Kidney glomerular epithelial cell (primary cell): ENCODE data around the gene NTPCR.
A peak's percentile ranks its signal among the peaks of the same experiment; 100 is the strongest.
"Not testable (repeated sequence)": the region's sequence is repeated elsewhere in the genome, so short reads cannot be mapped to it uniquely, and the experiment has no call there.

Experiments
- DNase-seq: peaks from one replicate; lab custom pipeline; 2025; lab: John Stamatoyannopoulos, UW

NTPCR gene

GRCh38 chr1:232984577-232985425, 34.4 kb downstream of the NTPCR start:
- no peak for DNase-seq

- no peak for DNase-seq
Measured at GRCh38 chr1:232985882-232986526, 35.6 kb downstream of the NTPCR start.

GRCh38 chr1:232986527-232986922, 36.1 kb downstream of the NTPCR start:
- no peak for DNase-seq

GRCh38 chr1:232987046-232987773, 36.8 kb downstream of the NTPCR start:
- no peak for DNase-seq

- DNase-seq = no peak
Measured at GRCh38 chr1:232987774-232988140, 37.3 kb downstream of the NTPCR start.

GRCh38 chr1:232988572-232989040, 38.2 kb downstream of the NTPCR start:
- peak; percentile 29 for DNase-seq

GRCh38 chr1:232990176-232991128, 40.0 kb downstream of the NTPCR start:
- DNase-seq = no peak

- DNase-seq = no peak
Measured at GRCh38 chr1:232991238-232991637, 40.8 kb downstream of the NTPCR start.

GRCh38 chr1:232992227-232992626, 41.8 kb downstream of the NTPCR start:
- DNase-seq = no peak

- DNase-seq = no peak
Measured at GRCh38 chr1:232993555-232993954, 43.1 kb downstream of the NTPCR start.

- DNase-seq = no peak
Measured at GRCh38 chr1:232995189-232995588, 44.8 kb downstream of the NTPCR start.

GRCh38 chr1:232996143-232996542, 45.7 kb downstream of the NTPCR start:
- no peak for DNase-seq

GRCh38 chr1:232998138-232998537, 47.7 kb downstream of the NTPCR start:
- DNase-seq = no peak

GRCh38 chr1:232998646-232999045, 48.2 kb downstream of the NTPCR start:
- DNase-seq = no peak

- no peak for DNase-seq
Measured at GRCh38 chr1:232999956-233000625, 49.7 kb downstream of the NTPCR start.

GRCh38 chr1:233003638-233004037, 53.2 kb downstream of the NTPCR start:
- DNase-seq = not testable (repeated sequence)

- DNase-seq = no peak
Measured at GRCh38 chr1:233004451-233004850, 54.0 kb downstream of the NTPCR start.

GRCh38 chr1:233005156-233005555, 54.7 kb downstream of the NTPCR start:
- DNase-seq = no peak

GRCh38 chr1:233005703-233006102, 55.3 kb downstream of the NTPCR start:
- DNase-seq = peak; percentile 39

- DNase-seq = no peak
Measured at GRCh38 chr1:233006108-233006507, 55.7 kb downstream of the NTPCR start.

GRCh38 chr1:233006541-233006973, 56.1 kb downstream of the NTPCR start:
- DNase-seq = no peak
